Parathyroid adenoma (tissue), 2 donors: ENCODE measurements around the gene CCR6.

Source experiments
- H2AFZ ChIP-seq: fragments of 300-600 bp; sonication (generic); one replicate; pipeline ENCODE4 v1.7.0; 2017; ENCODE audit warnings: antibody characterized with exemption, mild to moderate bottlenecking
- H3K27ac ChIP-seq: fragments of 300-600 bp; sonication (generic); one replicate; pipeline ENCODE4 v1.7.0; 2017
- H3K27me3 ChIP-seq: fragments of 300-600 bp; sonication (generic); one replicate; pipeline ENCODE4 v1.7.0; 2017; ENCODE audit warnings: low read length; ENCODE audit not compliant: control insufficient read depth, insufficient read depth
- H3K36me3 ChIP-seq: fragments of 300-600 bp; sonication (generic); one replicate; pipeline ENCODE4 v1.7.0; 2017; ENCODE audit warnings: low read length; ENCODE audit not compliant: control insufficient read depth, insufficient read depth
- H3K4me1 ChIP-seq: fragments of 300-600 bp; sonication (generic); one replicate; pipeline ENCODE4 v1.7.0; 2017; ENCODE audit warnings: control low read depth
- H3K4me2 ChIP-seq: fragments of 300-600 bp; sonication (generic); one replicate; pipeline ENCODE4 v1.7.0; 2017; ENCODE audit warnings: low read length
- H3K4me3 ChIP-seq: fragments of 300-600 bp; sonication (generic); one replicate; pipeline ENCODE4 v1.7.0; 2017; ENCODE audit warnings: low read depth, low read length
- H3K79me2 ChIP-seq: fragments of 300-600 bp; sonication (generic); one replicate; pipeline ENCODE4 v1.7.0; 2017; ENCODE audit warnings: control low read depth
- H3K9ac ChIP-seq: fragments of 300-600 bp; sonication (generic); one replicate; pipeline ENCODE4 v1.7.0; 2017; ENCODE audit warnings: mild to moderate bottlenecking
- H3K9me3 ChIP-seq: fragments of 300-600 bp; sonication (generic); one replicate; pipeline ENCODE4 v1.7.0; 2017; ENCODE audit warnings: low read length; ENCODE audit not compliant: control insufficient read depth
- TF ChIP-seq, protein P1 (sequence below): fragments of 300-600 bp; sonication (generic); IDR thresholded peaks from one replicate; pipeline ENCODE4 v1.7.0; 2017; ENCODE audit warnings: antibody characterized with exemption, mild to moderate bottlenecking
- donor health status: primary hyperparathyroidism.

CCR6 gene

DNA sequence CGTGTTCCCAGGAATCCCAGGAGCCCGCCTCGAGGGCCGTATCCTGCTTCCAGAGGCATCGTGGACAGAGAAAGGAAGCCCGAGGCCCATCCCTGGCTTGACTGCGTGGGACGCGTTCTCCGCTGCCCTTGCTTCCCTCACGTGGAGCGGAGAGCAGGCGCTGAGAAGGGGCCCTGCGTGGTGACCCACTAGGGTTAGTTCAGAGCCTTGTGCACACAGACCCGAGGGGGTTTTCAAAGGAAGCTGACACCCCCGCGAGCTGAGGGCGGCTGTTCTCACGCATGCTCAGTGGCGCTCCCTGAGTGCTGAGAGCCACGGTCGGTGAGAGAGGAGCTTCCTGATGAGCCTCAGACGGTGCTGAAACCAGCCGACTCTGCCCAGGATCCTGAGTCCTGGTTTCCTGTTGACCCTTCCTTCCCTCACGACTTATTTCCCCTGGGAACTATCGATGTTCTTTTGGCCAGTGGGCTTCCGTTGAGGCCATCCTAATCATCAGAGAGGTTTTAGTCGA lies 28.9 kb upstream of the CCR6 start:
- H2AFZ ChIP-seq, result no peak overlapping the region
- no peaks in the 10 kb centered on the region for H3K4me1 ChIP-seq
- H3K27me3 ChIP-seq, result no peaks in the 10 kb centered on the region
- no peak overlapping the region for H3K4me2 ChIP-seq
- H3K4me3 ChIP-seq, result no peak overlapping the region
- H3K9me3 ChIP-seq, result no peaks in the 10 kb centered on the region
- no peaks in the 10 kb centered on the region for H3K36me3 ChIP-seq
- H3K27ac ChIP-seq, result no peak overlapping the region
- TF ChIP-seq, protein P1, sequence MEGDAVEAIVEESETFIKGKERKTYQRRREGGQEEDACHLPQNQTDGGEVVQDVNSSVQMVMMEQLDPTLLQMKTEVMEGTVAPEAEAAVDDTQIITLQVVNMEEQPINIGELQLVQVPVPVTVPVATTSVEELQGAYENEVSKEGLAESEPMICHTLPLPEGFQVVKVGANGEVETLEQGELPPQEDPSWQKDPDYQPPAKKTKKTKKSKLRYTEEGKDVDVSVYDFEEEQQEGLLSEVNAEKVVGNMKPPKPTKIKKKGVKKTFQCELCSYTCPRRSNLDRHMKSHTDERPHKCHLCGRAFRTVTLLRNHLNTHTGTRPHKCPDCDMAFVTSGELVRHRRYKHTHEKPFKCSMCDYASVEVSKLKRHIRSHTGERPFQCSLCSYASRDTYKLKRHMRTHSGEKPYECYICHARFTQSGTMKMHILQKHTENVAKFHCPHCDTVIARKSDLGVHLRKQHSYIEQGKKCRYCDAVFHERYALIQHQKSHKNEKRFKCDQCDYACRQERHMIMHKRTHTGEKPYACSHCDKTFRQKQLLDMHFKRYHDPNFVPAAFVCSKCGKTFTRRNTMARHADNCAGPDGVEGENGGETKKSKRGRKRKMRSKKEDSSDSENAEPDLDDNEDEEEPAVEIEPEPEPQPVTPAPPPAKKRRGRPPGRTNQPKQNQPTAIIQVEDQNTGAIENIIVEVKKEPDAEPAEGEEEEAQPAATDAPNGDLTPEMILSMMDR, result no peak
- H3K9ac ChIP-seq, result no peak overlapping the region
- H3K79me2 ChIP-seq, result no peaks in the 10 kb centered on the region

DNA sequence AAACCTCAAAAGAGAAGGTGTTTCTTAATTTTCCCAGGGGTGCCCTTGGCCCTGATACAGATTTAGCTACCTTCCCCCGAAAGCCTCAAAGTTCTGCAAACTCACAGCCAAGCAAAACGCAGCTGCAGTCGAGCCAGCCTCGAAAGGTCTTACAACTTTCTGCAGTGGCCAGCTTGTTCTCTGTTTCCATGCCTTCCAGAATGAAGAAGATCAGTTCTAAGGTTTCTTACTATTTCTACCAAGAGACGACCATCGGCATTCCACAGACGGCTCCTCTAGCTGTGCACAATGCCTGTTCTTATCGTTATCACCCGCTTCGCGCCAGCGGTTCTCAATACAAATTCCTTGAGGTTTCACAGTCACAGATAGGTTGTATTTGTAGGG lies 28.5 kb upstream of the CCR6 start:
- peak overlapping the region; percentile 20 for H2AFZ ChIP-seq
- no peak overlapping the region for H3K27ac ChIP-seq
- no peaks in the 10 kb centered on the region for H3K36me3 ChIP-seq
- no peak overlapping the region for H3K4me3 ChIP-seq
- TF ChIP-seq, protein P1, result no peak
- H3K79me2 ChIP-seq, result no peaks in the 10 kb centered on the region
- no peaks in the 10 kb centered on the region for H3K9me3 ChIP-seq
- H3K4me2 ChIP-seq, result no peak overlapping the region
- H3K9ac ChIP-seq, result no peak overlapping the region
- no peaks in the 10 kb centered on the region for H3K4me1 ChIP-seq
- no peaks in the 10 kb centered on the region for H3K27me3 ChIP-seq

DNA sequence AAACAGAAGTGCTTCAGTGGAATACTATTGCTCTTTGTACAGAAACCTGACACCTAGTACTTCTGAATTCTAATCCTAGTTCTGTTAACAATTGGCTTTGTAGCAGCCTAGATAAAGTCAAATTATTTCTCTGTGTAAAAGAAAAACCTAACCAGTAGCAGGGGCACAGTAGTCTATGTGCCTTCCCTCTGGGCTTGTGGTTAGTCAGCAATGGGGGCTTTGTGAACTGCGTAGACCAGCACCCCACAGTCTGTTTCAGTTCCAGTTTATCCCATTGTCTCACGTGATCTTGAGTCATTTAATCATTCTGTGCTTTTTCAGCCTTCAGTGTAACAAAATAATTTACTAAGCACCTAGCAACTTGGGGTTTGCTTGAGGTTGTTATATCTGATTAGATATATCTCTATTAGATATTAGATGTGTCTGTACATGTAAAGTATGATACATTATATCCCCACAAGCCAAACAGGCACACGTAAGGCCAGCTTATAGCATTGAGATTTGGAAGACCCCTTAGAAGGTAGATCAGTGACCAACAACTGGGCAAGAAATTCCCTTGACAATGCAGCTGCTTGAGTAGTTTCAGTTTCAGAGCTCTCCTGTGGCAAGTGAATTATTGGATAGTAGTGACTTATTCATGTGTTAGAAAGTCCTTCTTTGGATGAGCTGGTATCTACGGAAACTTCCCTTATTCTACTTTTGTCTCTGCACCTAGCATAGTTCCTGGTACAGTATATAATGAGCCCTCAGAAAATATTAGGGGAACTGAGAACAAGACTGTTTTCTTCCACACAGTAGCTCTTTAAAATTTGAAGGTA lies 27.9 kb upstream of the CCR6 start:
- Histone ChIP-seq H3K27ac (no peak overlapping the region), H3K4me2 (no peak overlapping the region), H3K27me3 (no peaks in the 10 kb centered on the region), H2AFZ (no peak overlapping the region), H3K36me3 (no peaks in the 10 kb centered on the region), H3K4me3 (no peak overlapping the region), H3K79me2 (no peaks in the 10 kb centered on the region), H3K4me1 (no peaks in the 10 kb centered on the region), H3K9ac (no peak overlapping the region), H3K9me3 (no peaks in the 10 kb centered on the region)
- TF ChIP-seq, protein P1, result no peak

DNA sequence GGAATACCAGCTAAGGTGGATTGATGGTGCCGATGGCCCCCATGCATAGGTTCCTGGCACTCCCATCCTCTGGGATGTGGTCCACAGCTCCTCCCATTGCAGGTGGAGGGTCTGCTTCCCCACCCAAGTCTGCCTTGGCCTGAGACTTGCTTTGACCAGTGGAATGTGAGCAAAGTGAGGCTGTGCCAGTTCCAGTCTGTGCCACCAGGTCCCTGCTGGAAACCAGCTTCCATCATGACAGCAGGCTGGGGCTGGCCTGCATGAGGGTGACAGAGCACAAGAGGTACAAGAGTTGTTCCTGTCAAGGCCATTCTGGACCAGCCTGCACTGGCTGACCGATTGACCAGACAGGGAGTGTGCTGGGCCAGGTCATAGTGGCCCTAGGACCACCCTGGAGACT lies 27.0 kb upstream of the CCR6 start:
- TF ChIP-seq, protein P1, result no peak
- Histone ChIP-seq H3K27ac (no peak overlapping the region), H2AFZ (no peak overlapping the region), H3K4me3 (no peak overlapping the region), H3K9ac (no peak overlapping the region), H3K27me3 (no peaks in the 10 kb centered on the region), H3K36me3 (no peaks in the 10 kb centered on the region), H3K4me1 (no peaks in the 10 kb centered on the region), H3K9me3 (no peaks in the 10 kb centered on the region), H3K4me2 (no peak overlapping the region), H3K79me2 (no peaks in the 10 kb centered on the region)

DNA sequence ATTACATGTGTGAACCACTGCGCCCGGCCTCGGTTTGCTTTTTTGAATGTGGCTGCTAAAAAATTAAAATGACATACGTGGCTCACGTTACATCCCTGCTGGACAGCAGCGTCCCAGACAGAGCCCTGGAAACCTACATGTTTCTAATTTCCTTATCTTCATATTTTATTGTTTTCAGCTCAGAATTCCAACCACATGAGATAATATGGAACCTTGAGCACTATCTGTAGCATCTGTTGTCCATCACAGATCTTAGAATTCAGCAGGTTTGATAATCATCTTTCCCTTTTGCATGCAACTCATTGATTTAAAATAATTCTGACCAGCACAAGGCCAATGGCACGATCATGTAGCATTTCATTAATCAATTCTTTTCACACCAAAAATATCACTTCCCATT lies 25.9 kb upstream of the CCR6 start:
- Histone ChIP-seq H3K9ac (no peak overlapping the region), H2AFZ (no peak overlapping the region), H3K27ac (no peak overlapping the region), H3K9me3 (no peaks in the 10 kb centered on the region), H3K4me1 (no peaks in the 10 kb centered on the region), H3K4me2 (no peak overlapping the region), H3K79me2 (no peaks in the 10 kb centered on the region), H3K27me3 (no peaks in the 10 kb centered on the region), H3K4me3 (no peak overlapping the region), H3K36me3 (no peaks in the 10 kb centered on the region)
- TF ChIP-seq, protein P1, result no peak
